B cell (primary cell): ENCODE measurements around the gene CES4A. TPM values are rescaled to one million over a fixed set of nuclear protein-coding genes. Genes with fewer than 3 reads are reported as not detected.

ENCODE experiments used
- ATAC-seq: fragments of 200-7000 bp; cut with Tn5 transposase; one replicate; pipeline ENCODE4 v1.10.0; 2021; ENCODE audit warnings: low read depth, mild to moderate bottlenecking, moderate number of reproducible peaks, moderate library complexity
- CTCF ChIA-PET: fragments of 350-600 bp; sonication (Branson Sonifier 250); formaldehyde crosslinking; loops from one replicate; lab custom pipeline; 2021; ENCODE audit warnings: antibody characterized with exemption, inconsistent platforms; lab: Charles Lee
- POLR2A ChIA-PET: fragments of 350-600 bp; sonication (Branson Sonifier 250); formaldehyde crosslinking; loops from one replicate; lab custom pipeline; 2021; ENCODE audit warnings: antibody characterized with exemption; lab: Charles Lee
- DNase-seq: peaks from one replicate; pipeline ENCODE4 v3.0.0; 2013
- H2AFZ ChIP-seq: 2 replicates; pipeline ENCODE4 v1.6.1; 2012; ENCODE audit warnings: mild to moderate bottlenecking, low read depth, low read length; ENCODE audit not compliant: insufficient read depth, poor library complexity, severe bottlenecking
- H3K27ac ChIP-seq, 2 donors: 1 replicate in 1 of 2; 2 replicates in 1 of 2; pipeline ENCODE4 v1.5.1; 2012 to 2013; ENCODE audit warnings: low read length in 2 of 2, mild to moderate bottlenecking in 2 of 2, moderate library complexity in 1 of 2
- H3K27me3 ChIP-seq, 4 experiments: fragments of 200-600 bp in 1 of 4; sonication (generic) in 1 of 4; replicated peaks in 1 of 4; 1 replicate in 2 of 4; 2 replicates in 2 of 4; pipeline versions ENCODE4 v1.6.1 to v1.7.0; 2013 to 2016; ENCODE audit warnings: low read length in 3 of 4, mild to moderate bottlenecking in 2 of 4, mixed read lengths in 1 of 4, moderate library complexity in 1 of 4; ENCODE audit not compliant: insufficient read depth in 4 of 4, control insufficient read depth in 3 of 4; ENCODE audit errors: control extremely low read depth in 1 of 4
- H3K36me3 ChIP-seq, 2 experiments: replicated peaks in 1 of 2; 1 replicate in 1 of 2; 2 replicates in 1 of 2; pipeline versions ENCODE4 v1.6.1 to v1.7.1; 2013; ENCODE audit warnings: low read length in 1 of 2; ENCODE audit not compliant: insufficient read depth in 2 of 2, control insufficient read depth in 1 of 2; ENCODE audit errors: control extremely low read depth in 1 of 2, extremely low read depth in 1 of 2
- H3K4me1 ChIP-seq, 2 donors: fragments of 200-600 bp in 1 of 2; sonication (generic) in 1 of 2; 1 replicate in 1 of 2; 2 replicates in 1 of 2; pipeline versions ENCODE4 v1.5.1 to v1.6.1; 2013 to 2017; ENCODE audit warnings: low read length in 2 of 2; ENCODE audit not compliant: control insufficient read depth in 2 of 2, insufficient read depth in 2 of 2
- H3K4me2 ChIP-seq: replicated peaks from 2 replicates; pipeline ENCODE3; 2012; ENCODE audit warnings: mild to moderate bottlenecking, low read depth, low read length; ENCODE audit not compliant: poor library complexity, severe bottlenecking
- H3K4me3 ChIP-seq, 5 experiments: fragments of 200-600 bp in 1 of 5; sonication (generic) in 1 of 5; 1 replicate in 3 of 5; 2 replicates in 2 of 5; pipeline versions ENCODE4 v1.5.1 to v1.7.0; 2011 to 2016; ENCODE audit warnings: low read length in 4 of 5, mild to moderate bottlenecking in 4 of 5, low read depth in 2 of 5, control low read depth in 1 of 5, moderate library complexity in 1 of 5; ENCODE audit not compliant: insufficient read depth in 1 of 5; ENCODE audit errors: control extremely low read depth in 1 of 5, extremely low read depth in 1 of 5
- H3K79me2 ChIP-seq: fragments of 200-600 bp; sonication (generic); one replicate; pipeline ENCODE4 v1.6.0; 2016; ENCODE audit warnings: low read length; ENCODE audit not compliant: control insufficient read depth, insufficient read depth
- H3K9ac ChIP-seq: fragments of 200-600 bp; sonication (generic); 2 replicates; pipeline ENCODE4 v1.6.1; 2017; ENCODE audit warnings: mild to moderate bottlenecking, low read length, moderate library complexity
- H3K9me3 ChIP-seq, 3 donors: one replicate each; pipeline versions ENCODE4 v1.6.1 to v1.7.1; 2013; ENCODE audit warnings: low read length in 2 of 3; ENCODE audit not compliant: control insufficient read depth in 2 of 3, insufficient read depth in 1 of 3; ENCODE audit errors: control extremely low read depth in 1 of 3
- H4K20me1 ChIP-seq: 2 replicates; pipeline ENCODE4 v1.6.0; 2012; ENCODE audit warnings: mild to moderate bottlenecking, low read length; ENCODE audit not compliant: insufficient read depth, control insufficient read depth, poor library complexity, severe bottlenecking
- H3K27ac Mint-ChIP-seq: one replicate; pipeline ENCODE4 v1.8.0; 2021; ENCODE audit warnings: mixed read lengths
- H3K27me3 Mint-ChIP-seq: one replicate; pipeline ENCODE4 v1.8.0; 2021; ENCODE audit warnings: mixed read lengths
- H3K4me1 Mint-ChIP-seq: one replicate; pipeline ENCODE4 v1.8.0; 2021; ENCODE audit warnings: mixed read lengths
- H3K4me3 Mint-ChIP-seq: one replicate; pipeline ENCODE4 v1.8.0; 2021; ENCODE audit warnings: mixed read lengths
- H3K9me3 Mint-ChIP-seq: one replicate; pipeline ENCODE4 v1.8.0; 2022; ENCODE audit warnings: mixed read lengths; ENCODE audit not compliant: insufficient read depth
- EZH2 ChIP-seq: IDR thresholded peaks from 2 replicates; pipeline ENCODE4 v1.6.1; 2012; ENCODE audit warnings: borderline replicate concordance, low read depth, mild to moderate bottlenecking, moderate library complexity, low read length; ENCODE audit not compliant: insufficient read depth, poor library complexity, severe bottlenecking
- WGBS: methylation state at CpG from one replicate; pipeline ENCODE4 v1.1.5; 2013; ENCODE audit warnings: missing lambda C conversion rate; ENCODE audit not compliant: insufficient coverage; 5-methylcytosine and 5-hydroxymethylcytosine counted together
- intact Hi-C: fragments of 100-400 bp; cut with micrococcal nuclease; formaldehyde crosslinking; loops from one replicate; pipeline ENCODE4 v1.10.0; 2022
- polyA plus RNA-seq: library from polyadenylated mRNA; depleted of rRNA; stranded (reverse); fragments of >200 nt; gene quantifications from 2 replicates; pipeline ENCODE4 v1.2.3, GENCODE V29; 2012
- total RNA-seq, 2 donors: library from RNA; stranded (reverse); fragments of 120-200 nt in 1 of 2; gene quantifications; 1 replicate in 1 of 2; 2 replicates in 1 of 2; pipeline versions ENCODE4 v1.2.3 to v1.2.4, GENCODE V29; 2013 to 2022
- TF ChIP-seq, protein P1 (sequence below): fragments of 200-600 bp; IDR thresholded peaks from one replicate; pipeline ENCODE4 v1.8.0; 2022; ENCODE audit warnings: antibody characterized with exemption, mild to moderate bottlenecking

CES4A gene
- total and polyA plus RNA-seq, 2 donors (not counting 1 experiment from before 2014, with no cell fraction given): 8.4 to 17.3 TPM

DNA sequence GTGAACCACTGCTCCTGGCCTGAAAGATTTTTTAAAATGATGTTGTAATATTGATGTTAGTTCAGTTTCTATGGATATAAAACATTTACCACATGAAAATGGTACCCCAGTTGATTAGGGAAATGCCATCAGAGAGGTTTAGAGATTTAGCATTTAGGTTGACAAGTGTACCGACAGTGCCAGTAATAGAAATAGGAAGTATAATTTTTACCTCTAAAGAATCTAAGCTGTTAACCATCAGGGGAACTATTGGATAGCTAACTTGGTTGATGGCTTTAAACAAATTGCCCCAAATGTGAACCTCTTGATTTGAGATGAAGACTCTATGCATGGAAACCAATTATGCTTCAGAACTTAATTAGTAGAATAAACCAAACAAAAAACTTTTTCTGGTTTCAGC lies 47.0 kb downstream of the CES4A start:
- Histone ChIP-seq H3K79me2 (peaks cover 98% of the 10 kb centered on the region), H2AFZ (no peak overlapping the region), H4K20me1 (peaks cover 76% of the 10 kb centered on the region), H3K36me3 (peaks cover under 1 to 27% of the 10 kb centered on the region in 2 experiments), H3K27me3 (no peaks in the 10 kb centered on the region), H3K27ac (peak overlapping the region in 1 of 2 donors; percentile 1), H3K4me3 (no peak overlapping the region), H3K9ac (no peak overlapping the region), H3K9me3 (peaks cover 0 to 4% (median 0%) of the 10 kb centered on the region in 3 donors), H3K4me2 (peak overlapping the region; percentile 2), H3K4me1 (peaks cover 15% of the 10 kb centered on the region in 2 donors)
- WGBS: no CpG with 5 or more reads among the region's 1 CpG
- Mint-ChIP-seq H3K27ac (peak overlapping the region; percentile 20), H3K27me3 (no peaks in the 10 kb centered on the region), H3K4me1 (peaks cover 47% of the 10 kb centered on the region), H3K4me3 (no peak overlapping the region), H3K9me3 (no peaks in the 10 kb centered on the region)
- ATAC-seq (no peak), DNase-seq (no peak)
- ChIA-PET CTCF (interaction anchor here (1.3 kb wide), 1 partner anchor 8 kb away, joined by 4 read pairs; no protein-coding TSS in a partner anchor), POLR2A (interaction anchor here (0.5 kb wide), 1 partner anchor 130 kb away, joined by 4 read pairs; no protein-coding TSS in a partner anchor)
- TF ChIP-seq, protein P1, sequence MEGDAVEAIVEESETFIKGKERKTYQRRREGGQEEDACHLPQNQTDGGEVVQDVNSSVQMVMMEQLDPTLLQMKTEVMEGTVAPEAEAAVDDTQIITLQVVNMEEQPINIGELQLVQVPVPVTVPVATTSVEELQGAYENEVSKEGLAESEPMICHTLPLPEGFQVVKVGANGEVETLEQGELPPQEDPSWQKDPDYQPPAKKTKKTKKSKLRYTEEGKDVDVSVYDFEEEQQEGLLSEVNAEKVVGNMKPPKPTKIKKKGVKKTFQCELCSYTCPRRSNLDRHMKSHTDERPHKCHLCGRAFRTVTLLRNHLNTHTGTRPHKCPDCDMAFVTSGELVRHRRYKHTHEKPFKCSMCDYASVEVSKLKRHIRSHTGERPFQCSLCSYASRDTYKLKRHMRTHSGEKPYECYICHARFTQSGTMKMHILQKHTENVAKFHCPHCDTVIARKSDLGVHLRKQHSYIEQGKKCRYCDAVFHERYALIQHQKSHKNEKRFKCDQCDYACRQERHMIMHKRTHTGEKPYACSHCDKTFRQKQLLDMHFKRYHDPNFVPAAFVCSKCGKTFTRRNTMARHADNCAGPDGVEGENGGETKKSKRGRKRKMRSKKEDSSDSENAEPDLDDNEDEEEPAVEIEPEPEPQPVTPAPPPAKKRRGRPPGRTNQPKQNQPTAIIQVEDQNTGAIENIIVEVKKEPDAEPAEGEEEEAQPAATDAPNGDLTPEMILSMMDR: no peak
- intact Hi-C loops: no loop called here

DNA sequence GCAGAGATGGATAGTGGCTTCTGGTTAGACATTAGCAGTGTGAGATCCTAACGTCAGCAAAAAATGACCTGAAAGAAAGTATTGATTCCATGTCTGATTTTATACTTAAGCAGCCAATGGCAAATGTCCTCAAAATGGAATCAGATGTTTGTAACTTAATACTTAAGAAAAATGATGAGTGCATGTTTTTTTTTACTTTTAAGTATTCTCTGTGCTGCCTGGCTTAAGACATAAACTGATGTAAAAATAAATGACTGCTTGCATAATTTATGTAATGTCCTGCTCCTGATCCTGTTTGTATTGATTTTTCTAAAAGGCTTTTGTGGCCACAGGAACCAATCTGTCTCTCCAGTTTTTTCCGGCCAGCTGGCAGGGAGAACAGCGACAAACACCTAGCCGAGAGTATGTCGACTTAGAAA lies 47.9 kb downstream of the CES4A start:
- Histone ChIP-seq H3K79me2 (peaks cover 98% of the 10 kb centered on the region), H3K9me3 (peaks cover 0 to 4% (median 0%) of the 10 kb centered on the region in 3 donors), H3K27ac (no peak overlapping the region), H4K20me1 (peaks cover 82% of the 10 kb centered on the region), H2AFZ (no peak overlapping the region), H3K4me1 (peaks cover 10% of the 10 kb centered on the region in 2 donors), H3K4me3 (no peak overlapping the region), H3K4me2 (no peak overlapping the region), H3K9ac (no peak overlapping the region), H3K36me3 (peaks cover 2 to 26% of the 10 kb centered on the region in 2 experiments), H3K27me3 (no peaks in the 10 kb centered on the region)
- Mint-ChIP-seq H3K27me3 (no peaks in the 10 kb centered on the region), H3K4me3 (no peak overlapping the region), H3K4me1 (peaks cover 39% of the 10 kb centered on the region), H3K9me3 (no peaks in the 10 kb centered on the region), H3K27ac (no peak overlapping the region)
- TF ChIP-seq, protein P1: no peak
- no peak for TF ChIP-seq EZH2
- 100% methylated on average over 1 of the region's 5 CpGs for WGBS
- intact Hi-C loops: no loop called here
- POLR2A ChIA-PET: no interaction called here
- DNase-seq (no peak), ATAC-seq (no peak)
- CTCF ChIA-PET: no interaction called here
